Adrenal gland (tissue), 12 donors: ENCODE measurements around the gene AGRN. TPM values are rescaled to one million over a fixed set of nuclear protein-coding genes. Genes with fewer than 3 reads are reported as not detected.
"Not testable (repeated sequence)": the region's sequence is repeated elsewhere in the genome, so short reads cannot be mapped to it uniquely, and the experiment has no call there.

ENCODE experiments used
- DNase-seq, 7 donors: peaks; one replicate each; pipeline ENCODE4 v3.0.0-alpha.2; 2019 to 2020
- H3K27ac ChIP-seq, 5 donors: fragments of 200-600 bp; sonication (generic) in 4 of 5; 1 replicate in 3 of 5; 2 replicates in 2 of 5; pipeline versions ENCODE4 v1.5.1 to v1.8.0; 2016 to 2020; ENCODE audit warnings: mild to moderate bottlenecking in 1 of 5
- H3K27me3 ChIP-seq: fragments of 200-600 bp; 2 replicates; pipeline ENCODE4 v1.8.0; 2021
- H3K36me3 ChIP-seq, 2 donors: fragments of 200-600 bp; replicated peaks in 1 of 2; 1 replicate in 1 of 2; 2 replicates in 1 of 2; pipeline versions ENCODE4 v1.5.1 to v1.8.0; 2018 to 2022
- H3K4me1 ChIP-seq, 2 donors: fragments of 200-600 bp; replicated peaks in 1 of 2; 1 replicate in 1 of 2; 2 replicates in 1 of 2; pipeline versions ENCODE4 v1.5.1 to v1.8.0; 2018 to 2021
- H3K4me3 ChIP-seq, 4 donors: fragments of 200-600 bp; sonication (generic) in 3 of 4; one replicate each; pipeline ENCODE4 v1.5.1; 2016 to 2018
- H3K9me3 ChIP-seq, 3 donors: fragments of 200-600 bp; sonication (generic) in 1 of 3; replicated peaks in 1 of 3; 1 replicate in 2 of 3; 2 replicates in 1 of 3; pipeline versions ENCODE4 v1.5.1 to v1.8.0; 2016 to 2021
- CTCF ChIP-seq, 6 experiments: fragments of 450-650 bp in 4 of 6; fragments of 200-600 bp in 2 of 6; sonication (generic) in 1 of 6; IDR thresholded peaks; 1 replicate in 5 of 6; 2 replicates in 1 of 6; pipeline versions ENCODE4 v1.5.1 to v1.8.0; 2016 to 2021; ENCODE audit warnings: antibody characterized with exemption in 6 of 6, mild to moderate bottlenecking in 2 of 6, moderate library complexity in 1 of 6
- POLR2A ChIP-seq, 2 donors: fragments of 450-650 bp; IDR thresholded peaks; one replicate each; pipeline ENCODE4 v1.6.1; 2017; ENCODE audit warnings: antibody characterized with exemption in 2 of 2, mild to moderate bottlenecking in 2 of 2, moderate library complexity in 1 of 2
- WGBS, 4 donors: extraction: QIAGEN DNeasy Blood & Tissue Kit in 2 of 4; methylation state at CpG; one replicate each; pipeline versions ENCODE4 v1.1.5 to v1.1.7; 2013 to 2017; 5-methylcytosine and 5-hydroxymethylcytosine counted together
- intact Hi-C, 2 donors: fragments of 100-400 bp; cut with DNase I; formaldehyde crosslinking; loops; one replicate each; pipeline versions ENCODE4 v1.14.1 to v1.15.0; 2022 to 2023
- polyA plus RNA-seq, 3 donors: library from polyadenylated mRNA; stranded (reverse); fragments of 200-250 nt in 2 of 3; fragments of 350-450 nt in 1 of 3; fragmentation: Illumina TruSeq in 1 of 3; extraction: RNeasy Lipid Tissue Mini Kit (QIAGEN cat#74804) in 1 of 3; gene quantifications; one replicate each; pipeline ENCODE4 v1.2.3, GENCODE V29; 2013 to 2014
- total RNA-seq, 9 donors: library from RNA; depleted of rRNA in 4 of 9; stranded (reverse); fragments of >200 nt in 4 of 9; fragments of 120-200 nt in 1 of 9; fragmentation: NEBNext Ultra II Directional in 1 of 9; extraction: Animal tissue kit (Norgen Biotek cat#: 25700) in 1 of 9; gene quantifications; one replicate each; pipeline versions ENCODE4 v1.1.0 to v1.2.4, GENCODE V29; 2013 to 2023
- donor health status: healthy with polysubstance abuse.
- donor health status: Bipolar disorder and iron deficiency.
- donor health status: DM: yes; HTN: yes; CAD: no.
- donor health status: DM: no; HTN: no; CAD: no.
- donor health status: DM: no; HTN: no; CAD: no.
- donor health status: DM: yes; HTN: yes; CAD: no.

The AGRN gene
- total and polyA plus RNA-seq, 12 donors = 2.2 to 27.8 (median 11.8) TPM

GRCh38 chr1:1011396-1011949 lies 8.4 kb upstream of the AGRN start:
- H3K27me3 ChIP-seq = peaks cover 2% of the 10 kb centered on the region
- peak in 1 of 7 donors; percentile 17 for DNase-seq
- H3K36me3 ChIP-seq = no peaks in the 10 kb centered on the region
- H3K4me3 ChIP-seq = no peak overlapping the region
- WGBS, 4 donors = 69 to 78% (median 72%) methylated on average over 14 of the region's 14 CpGs
- peaks cover 0 to 14% of the 10 kb centered on the region in 2 donors for H3K4me1 ChIP-seq
- no peaks in the 10 kb centered on the region for H3K9me3 ChIP-seq
- H3K27ac ChIP-seq = no peak overlapping the region
- intact Hi-C loops = no loop called here
- no peak for TF ChIP-seq CTCF (IDR thresholded peaks at IDR 0.05)
- no peak for TF ChIP-seq POLR2A (IDR thresholded peaks at IDR 0.05)

GRCh38 chr1:1012736-1013104 lies 7.2 kb upstream of the AGRN start:
- H3K9me3 ChIP-seq, H3K27me3 ChIP-seq, H3K36me3 ChIP-seq, DNase-seq, intact Hi-C loops: not testable (repeated sequence)
- Histone ChIP-seq H3K4me3 (peak overlapping the region in 3 of 4 donors; percentile 54 to 68 (median 67)), H3K27ac (peak overlapping the region in 4 of 5 donors; percentile 70 to 93 (median 79)), H3K4me1 (peaks cover 0 to 14% of the 10 kb centered on the region in 2 donors)
- WGBS, 4 donors = 55 to 59% (median 56%) methylated on average over 11 to 13 of the region's 13 CpGs

GRCh38 chr1:1013105-1013921 lies 6.6 kb upstream of the AGRN start, which contains the start of gene ISG15:
Gene ISG15, plus strand, starts transcription at chr1:1013497. Its CDS starts 77 bp downstream, at chr1:1013574.
- TF ChIP-seq CTCF (IDR thresholded peaks at IDR 0.05) = no peak
- peak in 1 of 2 donors; percentile 72 for TF ChIP-seq POLR2A (IDR thresholded peaks at IDR 0.05)
- Histone ChIP-seq H3K27me3 (no peaks in the 10 kb centered on the region), H3K4me1 (peaks cover 0 to 14% of the 10 kb centered on the region in 2 donors), H3K9me3 (no peaks in the 10 kb centered on the region), H3K36me3 (no peaks in the 10 kb centered on the region), H3K27ac (peak within 1 kb of the TSS in 4 of 5 donors; percentile 70 to 93 (median 79)), H3K4me3 (peak within 1 kb of the TSS in 3 of 4 donors; percentile 54 to 68 (median 67))
- DNase-seq = peak; percentile 88 to 96 (median 92)
- intact Hi-C loops = no loop called here
- WGBS, 4 donors = 0 to 4% (median 2%) methylated on average over 16 to 30 of the region's 30 CpGs

- Histone ChIP-seq H3K27ac (peak overlapping the region in 4 of 5 donors; percentile 70 to 93 (median 79)), H3K4me3 (peak overlapping the region in 1 of 4 donors; percentile 67), H3K4me1 (peaks cover 0 to 18% of the 10 kb centered on the region in 2 donors), H3K27me3 (no peaks in the 10 kb centered on the region), H3K36me3 (no peaks in the 10 kb centered on the region), H3K9me3 (no peaks in the 10 kb centered on the region)
- intact Hi-C loops = no loop called here
- 66 to 74% (median 68%) methylated on average over 20 to 41 of the region's 41 CpGs for WGBS, 4 donors
- TF ChIP-seq CTCF (IDR thresholded peaks at IDR 0.05) = no peak
- no peak for TF ChIP-seq POLR2A (IDR thresholded peaks at IDR 0.05)
- DNase-seq = no peak
Measured at GRCh38 chr1:1013922-1014648, 5.8 kb upstream of the AGRN start.
